Tibial artery (tissue), 4 donors: Measurements from ENCODE around the gene KLHL29.
A peak's percentile ranks its signal among the peaks of the same experiment; 100 is the strongest.
"Not testable (repeated sequence)": the region's sequence is repeated elsewhere in the genome, so short reads cannot be mapped to it uniquely, and the experiment has no call there.

ENCODE experiments used
- DNase-seq, 2 donors: peaks; one replicate each; pipeline ENCODE4 v3.0.0-alpha.2; 2019
- H3K27ac ChIP-seq, 2 donors: fragments of 200-600 bp; sonication (generic) in 1 of 2; 1 replicate in 1 of 2; 2 replicates in 1 of 2; pipeline ENCODE4 v1.5.1; 2018 to 2019; ENCODE audit warnings: mild to moderate bottlenecking in 1 of 2
- H3K27me3 ChIP-seq, 2 donors: fragments of 200-600 bp; sonication (generic) in 1 of 2; one replicate each; pipeline versions ENCODE4 v1.5.1 to v1.6.0; 2016 to 2019
- H3K36me3 ChIP-seq, 3 donors: fragments of 200-600 bp; sonication (generic) in 2 of 3; one replicate each; pipeline ENCODE4 v1.5.1; 2016 to 2019; ENCODE audit warnings: mild to moderate bottlenecking in 2 of 3
- H3K4me1 ChIP-seq, 4 donors: fragments of 200-600 bp; sonication (generic) in 2 of 4; 1 replicate in 3 of 4; 2 replicates in 1 of 4; pipeline ENCODE4 v1.5.1; 2016 to 2019
- H3K4me3 ChIP-seq, 2 donors: fragments of 200-600 bp; sonication (generic) in 1 of 2; 1 replicate in 1 of 2; 2 replicates in 1 of 2; pipeline ENCODE4 v1.5.1; 2018 to 2019; ENCODE audit warnings: mild to moderate bottlenecking in 2 of 2
- H3K9me3 ChIP-seq, 3 donors: fragments of 200-600 bp; sonication (generic) in 1 of 3; one replicate each; pipeline ENCODE4 v1.5.1; 2016 to 2019
- CTCF ChIP-seq, 2 experiments: fragments of 200-600 bp in 1 of 2; fragments of 450-650 bp in 1 of 2; IDR thresholded peaks; one replicate each; pipeline ENCODE4 v1.5.1; 2017 to 2019; ENCODE audit warnings: antibody characterized with exemption in 2 of 2, mild to moderate bottlenecking in 1 of 2, moderate library complexity in 1 of 2
- intact Hi-C: fragments of 100-400 bp; cut with DNase I; formaldehyde crosslinking; loops from one replicate; pipeline ENCODE4 v1.15.0; 2023; ENCODE audit warnings: low total_unique reads

The KLHL29 gene

GRCh38 chr2:23347471-23348092, 37.4 kb upstream of the KLHL29 start:
- intact Hi-C loops = no loop called here
- H3K36me3 ChIP-seq = no peaks in the 10 kb centered on the region
- no peaks in the 10 kb centered on the region for H3K27me3 ChIP-seq
- H3K4me3 ChIP-seq = no peak overlapping the region
- peaks cover 0 to 17% (median 12%) of the 10 kb centered on the region in 4 donors for H3K4me1 ChIP-seq
- H3K27ac ChIP-seq = no peak overlapping the region
- TF ChIP-seq CTCF (IDR thresholded peaks at IDR 0.05) = no peak
- no peaks in the 10 kb centered on the region for H3K9me3 ChIP-seq
- DNase-seq = no peak

GRCh38 chr2:23348093-23348481, 36.9 kb upstream of the KLHL29 start:
- H3K36me3 ChIP-seq, H3K9me3 ChIP-seq, DNase-seq, H3K27me3 ChIP-seq, intact Hi-C loops, H3K4me3 ChIP-seq, H3K27ac ChIP-seq: not testable (repeated sequence)
- peaks cover 0 to 17% (median 12%) of the 10 kb centered on the region in 4 donors for H3K4me1 ChIP-seq

GRCh38 chr2:23349508-23349907, 35.5 kb upstream of the KLHL29 start:
- no peak overlapping the region for H3K27ac ChIP-seq
- no peak for DNase-seq
- no peaks in the 10 kb centered on the region for H3K27me3 ChIP-seq
- no peaks in the 10 kb centered on the region for H3K9me3 ChIP-seq
- no peaks in the 10 kb centered on the region for H3K36me3 ChIP-seq
- H3K4me3 ChIP-seq = no peak overlapping the region
- H3K4me1 ChIP-seq = peaks cover 0 to 17% (median 12%) of the 10 kb centered on the region in 4 donors
- intact Hi-C loops = no loop called here
- no peak for TF ChIP-seq CTCF (IDR thresholded peaks at IDR 0.05)

- DNase-seq = no peak
- Histone ChIP-seq H3K4me1 (peaks cover 0 to 17% (median 12%) of the 10 kb centered on the region in 4 donors), H3K36me3 (no peaks in the 10 kb centered on the region), H3K4me3 (no peak overlapping the region), H3K27ac (no peak overlapping the region), H3K27me3 (no peaks in the 10 kb centered on the region), H3K9me3 (no peaks in the 10 kb centered on the region)
- TF ChIP-seq CTCF (IDR thresholded peaks at IDR 0.05) = no peak
- intact Hi-C loops = loop anchor here (5.0 kb wide), 1 partner anchor 993 kb away; no protein-coding TSS in a partner anchor
These were observed 34.8 kb upstream of the KLHL29 start for GRCh38 chr2:23350041-23350791.

DNA sequence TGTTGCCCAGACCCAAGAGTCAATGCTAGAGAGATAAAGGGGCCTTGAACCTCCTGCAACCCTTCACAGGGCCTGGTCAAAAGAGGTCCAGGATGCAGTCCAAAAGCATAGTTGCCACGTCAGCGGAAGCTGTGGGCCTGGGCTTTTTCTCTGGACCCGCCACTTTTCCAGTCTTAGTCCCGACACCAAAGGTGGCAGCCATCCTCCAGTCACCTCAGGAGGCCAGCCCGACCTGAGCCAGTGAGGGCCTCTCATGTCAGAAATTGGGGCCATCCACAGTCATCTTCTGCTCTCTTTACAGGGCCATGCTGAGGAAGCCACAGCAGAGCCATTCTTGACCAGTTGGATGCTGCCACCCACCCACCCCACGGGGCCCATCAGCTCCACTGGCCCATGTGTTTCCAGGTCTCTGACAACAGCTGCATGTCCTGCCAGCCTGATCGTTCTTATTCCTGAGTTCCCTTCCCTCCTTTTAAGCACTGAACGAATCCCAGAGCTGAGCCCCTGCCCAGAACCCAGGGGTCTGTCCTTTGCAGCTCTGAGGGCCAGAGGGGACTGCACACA, 34.1 kb upstream of the KLHL29 start:
- intact Hi-C loops = loop anchor here (5.0 kb wide), 1 partner anchor 994 kb away; no protein-coding TSS in a partner anchor
- Histone ChIP-seq H3K27ac (peak overlapping the region; percentile 22 to 26), H3K9me3 (no peaks in the 10 kb centered on the region), H3K4me1 (peaks cover 0 to 17% (median 12%) of the 10 kb centered on the region in 4 donors), H3K27me3 (no peaks in the 10 kb centered on the region), H3K36me3 (no peaks in the 10 kb centered on the region), H3K4me3 (peak overlapping the region in 1 of 2 donors; percentile 24)
- no peak for TF ChIP-seq CTCF (IDR thresholded peaks at IDR 0.05)
- no peak for DNase-seq
